Measurements from ENCODE around the gene RDH13.

The RDH13 gene

GRCh38 chr19:55091126-55091910 is 28.4 kb upstream of the RDH13 start:
- DNase-seq: no peak

GRCh38 chr19:55090564-55090963 is 27.6 kb upstream of the RDH13 start:
- DNase-seq: no peak

- DNase-seq: no peak
Measured at GRCh38 chr19:55089342-55089944, 26.5 kb upstream of the RDH13 start.

GRCh38 chr19:55088543-55089341 is 25.8 kb upstream of the RDH13 start:
- DNase-seq: peak in 9 of 14 donors; percentile 6 to 59 (median 30)

- DNase-seq: no peak
Measured at GRCh38 chr19:55088021-55088451, 25.1 kb upstream of the RDH13 start.

GRCh38 chr19:55087542-55087901 is 24.6 kb upstream of the RDH13 start:
- DNase-seq: no peak

- peak in 12 of 14 donors; percentile 24 to 81 (median 52) for DNase-seq
Measured at GRCh38 chr19:55086730-55087541, 24.0 kb upstream of the RDH13 start.

- DNase-seq: no peak
Measured at GRCh38 chr19:55085923-55086715, 23.2 kb upstream of the RDH13 start.

- DNase-seq: no peak
Measured at GRCh38 chr19:55084416-55084815, 21.5 kb upstream of the RDH13 start.

GRCh38 chr19:55083004-55083850 is 20.3 kb upstream of the RDH13 start:
- no peak for DNase-seq

- DNase-seq: no peak
Measured at GRCh38 chr19:55082020-55082851, 19.3 kb upstream of the RDH13 start.

- no peak for DNase-seq
Measured at GRCh38 chr19:55081770-55082019, 18.7 kb upstream of the RDH13 start.

- peak in 7 of 14 donors; percentile 5 to 27 (median 14) for DNase-seq
Measured at GRCh38 chr19:55080968-55081769, 18.2 kb upstream of the RDH13 start.

GRCh38 chr19:55080121-55080967 is 17.4 kb upstream of the RDH13 start:
- peak in 2 of 14 donors; percentile 0 to 13 for DNase-seq

- no peak for DNase-seq
Measured at GRCh38 chr19:55079400-55080038, 16.6 kb upstream of the RDH13 start.

GRCh38 chr19:55078996-55079395 is 16.0 kb upstream of the RDH13 start:
- DNase-seq: no peak

GRCh38 chr19:55077106-55077505 is 14.2 kb upstream of the RDH13 start:
- no peak for DNase-seq

- no peak for DNase-seq
Measured at GRCh38 chr19:55076321-55076720, 13.4 kb upstream of the RDH13 start.
